GM12878 (cell line): ENCODE measurements around the gene LDB2. TPM values are rescaled to one million over a fixed set of nuclear protein-coding genes. Genes with fewer than 3 reads are reported as not detected.
"Not testable (repeated sequence)": the region's sequence is repeated elsewhere in the genome, so short reads cannot be mapped to it uniquely, and the experiment has no call there.

Source experiments
- ATAC-seq: fragments of 200-7000 bp; cut with Tn5 transposase; 3 replicates; pipeline ENCODE4 v1.9.1; 2020; ENCODE audit warnings: mild to moderate bottlenecking, moderate library complexity
- BruUV-seq: library from RNA; stranded (reverse); fragments of 400-500 nt; replicated peaks from 2 replicates; lab custom pipeline; 2021; lab: Mats Ljungman, UMichigan
- CTCF ChIA-PET: fragments of 300-600 bp; sonication (Branson Sonifier 250); formaldehyde crosslinking; extraction: SDS; loops from one replicate; lab custom pipeline; 2021; ENCODE audit warnings: inconsistent platforms; lab: Yijun Ruan, JAX
- POLR2A ChIA-PET: fragments of 350-600 bp; formaldehyde crosslinking; extraction: SDS; loops from one replicate; lab custom pipeline; 2021; ENCODE audit warnings: inconsistent platforms; lab: Charles Lee
- RAD21 ChIA-PET: fragments of 300-600 bp; sonication (Branson Sonifier 250); formaldehyde crosslinking; loops from one replicate; lab custom pipeline; 2023; ENCODE audit warnings: antibody characterized with exemption; ENCODE audit not compliant: unreplicated experiment; lab: Charles Lee
- SMC1A ChIA-PET: fragments of 300-600 bp; sonication (Branson Sonifier 250); formaldehyde crosslinking; loops from one replicate; lab custom pipeline; 2023; ENCODE audit not compliant: unreplicated experiment, uncharacterized antibody; lab: Charles Lee
- DNase-seq: peaks from one replicate; pipeline ENCODE4 v3.0.0-alpha.2; 2011; ENCODE audit warnings: low read depth, low spot score
- FAIRE-seq: peaks from 3 replicates; lab custom pipeline; 2011; peaks lifted over from hg19 to GRCh38; lab: Jason Lieb, UNC
- H2AFZ ChIP-seq: 2 replicates; pipeline ENCODE4 v1.6.0; 2011; ENCODE audit warnings: low read depth, low read length, control low read depth; ENCODE audit not compliant: control insufficient read depth
- H3K27ac ChIP-seq: 2 replicates; pipeline ENCODE4 v1.5.1; 2011; ENCODE audit warnings: control low read depth; ENCODE audit not compliant: control insufficient read depth, insufficient read depth
- H3K27me3 ChIP-seq, 2 experiments: replicated peaks in 1 of 2; 2 replicates each; pipeline versions ENCODE4 v1.6.0 to v1.6.1; 2011; ENCODE audit warnings: low read length in 1 of 2; ENCODE audit not compliant: control insufficient read depth in 2 of 2, insufficient read depth in 2 of 2
- H3K36me3 ChIP-seq, 2 experiments: 2 replicates each; pipeline ENCODE4 v1.5.1; 2011; ENCODE audit warnings: low read length in 1 of 2; ENCODE audit not compliant: control insufficient read depth in 2 of 2, insufficient read depth in 2 of 2
- H3K4me1 ChIP-seq: 2 replicates; pipeline ENCODE4 v1.6.1; 2011; ENCODE audit warnings: mild to moderate bottlenecking, low read length, moderate library complexity, mixed read lengths; ENCODE audit not compliant: control insufficient read depth, insufficient read depth
- H3K4me2 ChIP-seq: 2 replicates; pipeline ENCODE4 v1.6.0; 2011; ENCODE audit warnings: control low read depth; ENCODE audit not compliant: control insufficient read depth, insufficient read depth
- H3K4me3 ChIP-seq: fragments of 200-600 bp; sonication (generic); 2 replicates; pipeline ENCODE4 v1.5.1; 2016
- H3K79me2 ChIP-seq: 2 replicates; pipeline ENCODE4 v1.6.0; 2011; ENCODE audit warnings: low read length; ENCODE audit not compliant: control insufficient read depth, insufficient read depth
- H3K9ac ChIP-seq: 2 replicates; pipeline ENCODE4 v1.8.0; 2011; ENCODE audit warnings: low read length, control low read depth, mixed read lengths; ENCODE audit not compliant: control insufficient read depth, insufficient read depth
- H3K9me3 ChIP-seq: replicated peaks from 3 replicates; pipeline ENCODE4 v1.5.1; 2011; ENCODE audit warnings: mild to moderate bottlenecking, low read length; ENCODE audit not compliant: control insufficient read depth, insufficient read depth
- H4K20me1 ChIP-seq: 2 replicates; pipeline ENCODE4 v1.6.0; 2011; ENCODE audit not compliant: control insufficient read depth, insufficient read depth
- CBX3 ChIP-seq: fragments of 200-600 bp; sonication (generic); IDR thresholded peaks from 2 replicates; pipeline ENCODE4 v1.6.1; 2016; ENCODE audit warnings: low read depth, borderline replicate concordance
- KLF5 ChIP-seq: fragments of 450-650 bp; IDR thresholded peaks from 2 replicates; pipeline ENCODE4 v1.6.1; 2014; ENCODE audit warnings: mild to moderate bottlenecking; ENCODE audit not compliant: partially characterized antibody
- POLR2AphosphoS5 ChIP-seq: IDR thresholded peaks from 2 replicates; pipeline ENCODE4 v1.6.1; 2011; ENCODE audit warnings: mild to moderate bottlenecking, low read length, inconsistent platforms
- SREBF2 ChIP-seq: IDR thresholded peaks from 2 replicates; pipeline ENCODE4 v1.6.1; 2012; ENCODE audit warnings: mild to moderate bottlenecking, low read length
- ZNF217 ChIP-seq: fragments of 450-650 bp; IDR thresholded peaks from 2 replicates; pipeline ENCODE4 v1.6.1; 2017; ENCODE audit warnings: antibody characterized with exemption, mild to moderate bottlenecking
- WGBS: methylation state at CpG from one replicate; pipeline ENCODE4 v1.1.6; 2016; ENCODE audit warnings: low lambda C conversion rate; ENCODE audit not compliant: insufficient replicate concordance, insufficient coverage; ENCODE audit errors: missing lambda C conversion rate; 5-methylcytosine and 5-hydroxymethylcytosine counted together
- in situ Hi-C: fragments of 300-500 bp; cut with MboI; formaldehyde crosslinking; loops from 9 replicates; pipeline ENCODE4 v1.14.3; 2018; ENCODE audit warnings: mixed read lengths
- intact Hi-C: fragments of 100-400 bp; cut with micrococcal nuclease; formaldehyde crosslinking; loops from one replicate; pipeline ENCODE4 v1.14.2; 2022; ENCODE audit not compliant: unreplicated experiment
- polyA plus RNA-seq, 11 experiments: library from polyadenylated mRNA; depleted of rRNA in 4 of 11; unstranded in 6 of 11; stranded (reverse) in 5 of 11; fragments of >200 nt; fragmentation: Nextera tagmentation in 4 of 11; fragmentation: Illumina TruSeq in 1 of 11; extraction: Ambion mirVana in 4 of 11; extraction: Trizol in 1 of 11; gene quantifications; 1 replicate in 1 of 11; 2 replicates in 10 of 11; pipeline versions ENCODE4 v1.2.1 to v1.2.3, GENCODE V29; 2011 to 2016; ENCODE audit warnings: inconsistent platforms in 2 of 11, missing spikeins in 2 of 11, low read depth in 1 of 11
- total RNA-seq, 4 experiments: library from RNA; depleted of rRNA in 3 of 4; stranded (reverse); fragments of >200 nt in 3 of 4; fragmentation: Illumina TruSeq in 1 of 4; extraction: Trizol in 1 of 4; gene quantifications; 2 replicates each; pipeline versions ENCODE4 v1.2.1 to v1.2.3, GENCODE V29; 2013 to 2021
- TF ChIP-seq, protein P1 (sequence below): fragments of 450-650 bp; IDR thresholded peaks from 2 replicates; pipeline ENCODE4 v1.6.1; 2017; ENCODE audit warnings: mild to moderate bottlenecking
- TF ChIP-seq, protein P2 (sequence below): fragments of 150-350 bp; IDR thresholded peaks from 2 replicates; pipeline ENCODE4 v1.6.1; 2016; ENCODE audit warnings: low read depth, low read length

LDB2 gene
- total and polyA plus RNA-seq, 10 of the 15 experiments (the other 5 are each of a cell fraction or from before 2014, with no cell fraction given) = 0.15 TPM; not detected in 9

DNA sequence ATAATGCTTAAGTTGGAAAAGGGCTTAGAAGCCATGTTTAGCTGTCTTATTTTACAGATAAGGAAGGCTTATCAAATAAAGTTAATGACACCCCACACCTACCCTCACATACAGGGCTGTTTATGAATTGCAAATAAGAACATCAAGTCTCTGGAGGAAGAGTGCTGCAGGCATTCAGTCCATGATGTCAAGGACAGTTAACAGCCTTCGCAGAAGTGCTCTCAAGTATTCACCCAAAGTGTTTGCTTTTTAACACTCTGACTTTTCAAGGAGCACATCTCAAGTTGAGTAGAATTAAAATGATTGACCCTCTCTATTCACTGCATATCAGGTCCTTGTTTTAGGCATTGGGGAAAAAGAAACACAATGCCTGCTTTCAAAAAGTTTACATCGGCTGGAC is 328.7 kb downstream of the LDB2 start:
- no peaks in the 10 kb centered on the region for H3K27me3 ChIP-seq
- FAIRE-seq (no peak), ATAC-seq (no peak)
- SMC1A ChIA-PET = no interaction called here
- H3K27ac ChIP-seq = no peak overlapping the region
- POLR2A ChIA-PET = no interaction called here
- in situ Hi-C loops = no loop called here
- no peak overlapping the region for H3K9ac ChIP-seq
- CTCF ChIA-PET = no interaction called here
- no peaks in the 10 kb centered on the region for H3K79me2 ChIP-seq
- H3K4me3 ChIP-seq = no peak overlapping the region
- TF ChIP-seq CBX3 = no peak
- TF ChIP-seq POLR2AphosphoS5 = no peak
- TF ChIP-seq SREBF2 = no peak
- TF ChIP-seq, protein P1, sequence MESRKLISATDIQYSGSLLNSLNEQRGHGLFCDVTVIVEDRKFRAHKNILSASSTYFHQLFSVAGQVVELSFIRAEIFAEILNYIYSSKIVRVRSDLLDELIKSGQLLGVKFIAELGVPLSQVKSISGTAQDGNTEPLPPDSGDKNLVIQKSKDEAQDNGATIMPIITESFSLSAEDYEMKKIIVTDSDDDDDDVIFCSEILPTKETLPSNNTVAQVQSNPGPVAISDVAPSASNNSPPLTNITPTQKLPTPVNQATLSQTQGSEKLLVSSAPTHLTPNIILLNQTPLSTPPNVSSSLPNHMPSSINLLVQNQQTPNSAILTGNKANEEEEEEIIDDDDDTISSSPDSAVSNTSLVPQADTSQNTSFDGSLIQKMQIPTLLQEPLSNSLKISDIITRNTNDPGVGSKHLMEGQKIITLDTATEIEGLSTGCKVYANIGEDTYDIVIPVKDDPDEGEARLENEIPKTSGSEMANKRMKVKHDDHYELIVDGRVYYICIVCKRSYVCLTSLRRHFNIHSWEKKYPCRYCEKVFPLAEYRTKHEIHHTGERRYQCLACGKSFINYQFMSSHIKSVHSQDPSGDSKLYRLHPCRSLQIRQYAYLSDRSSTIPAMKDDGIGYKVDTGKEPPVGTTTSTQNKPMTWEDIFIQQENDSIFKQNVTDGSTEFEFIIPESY = no peak
- TF ChIP-seq ZNF217 = no peak
- TF ChIP-seq, protein P2, sequence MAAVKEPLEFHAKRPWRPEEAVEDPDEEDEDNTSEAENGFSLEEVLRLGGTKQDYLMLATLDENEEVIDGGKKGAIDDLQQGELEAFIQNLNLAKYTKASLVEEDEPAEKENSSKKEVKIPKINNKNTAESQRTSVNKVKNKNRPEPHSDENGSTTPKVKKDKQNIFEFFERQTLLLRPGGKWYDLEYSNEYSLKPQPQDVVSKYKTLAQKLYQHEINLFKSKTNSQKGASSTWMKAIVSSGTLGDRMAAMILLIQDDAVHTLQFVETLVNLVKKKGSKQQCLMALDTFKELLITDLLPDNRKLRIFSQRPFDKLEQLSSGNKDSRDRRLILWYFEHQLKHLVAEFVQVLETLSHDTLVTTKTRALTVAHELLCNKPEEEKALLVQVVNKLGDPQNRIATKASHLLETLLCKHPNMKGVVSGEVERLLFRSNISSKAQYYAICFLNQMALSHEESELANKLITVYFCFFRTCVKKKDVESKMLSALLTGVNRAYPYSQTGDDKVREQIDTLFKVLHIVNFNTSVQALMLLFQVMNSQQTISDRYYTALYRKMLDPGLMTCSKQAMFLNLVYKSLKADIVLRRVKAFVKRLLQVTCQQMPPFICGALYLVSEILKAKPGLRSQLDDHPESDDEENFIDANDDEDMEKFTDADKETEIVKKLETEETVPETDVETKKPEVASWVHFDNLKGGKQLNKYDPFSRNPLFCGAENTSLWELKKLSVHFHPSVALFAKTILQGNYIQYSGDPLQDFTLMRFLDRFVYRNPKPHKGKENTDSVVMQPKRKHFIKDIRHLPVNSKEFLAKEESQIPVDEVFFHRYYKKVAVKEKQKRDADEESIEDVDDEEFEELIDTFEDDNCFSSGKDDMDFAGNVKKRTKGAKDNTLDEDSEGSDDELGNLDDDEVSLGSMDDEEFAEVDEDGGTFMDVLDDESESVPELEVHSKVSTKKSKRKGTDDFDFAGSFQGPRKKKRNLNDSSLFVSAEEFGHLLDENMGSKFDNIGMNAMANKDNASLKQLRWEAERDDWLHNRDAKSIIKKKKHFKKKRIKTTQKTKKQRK = no peak
- no peak for TF ChIP-seq KLF5
- TF ChIP-seq, all 136 proteins: peak for 0
- BruUV-seq = no TSS peak
- RAD21 ChIA-PET = no interaction called here
- 53% methylated on average over 2 of the region's 2 CpGs for WGBS
- Histone ChIP-seq H3K4me2 (no peak overlapping the region), H4K20me1 (no peaks in the 10 kb centered on the region), H3K9me3 (no peaks in the 10 kb centered on the region), H2AFZ (no peak overlapping the region), H3K4me1 (no peaks in the 10 kb centered on the region), H3K36me3 (no peaks in the 10 kb centered on the region)
- intact Hi-C loops = no loop called here
- no peak for DNase-seq

DNA sequence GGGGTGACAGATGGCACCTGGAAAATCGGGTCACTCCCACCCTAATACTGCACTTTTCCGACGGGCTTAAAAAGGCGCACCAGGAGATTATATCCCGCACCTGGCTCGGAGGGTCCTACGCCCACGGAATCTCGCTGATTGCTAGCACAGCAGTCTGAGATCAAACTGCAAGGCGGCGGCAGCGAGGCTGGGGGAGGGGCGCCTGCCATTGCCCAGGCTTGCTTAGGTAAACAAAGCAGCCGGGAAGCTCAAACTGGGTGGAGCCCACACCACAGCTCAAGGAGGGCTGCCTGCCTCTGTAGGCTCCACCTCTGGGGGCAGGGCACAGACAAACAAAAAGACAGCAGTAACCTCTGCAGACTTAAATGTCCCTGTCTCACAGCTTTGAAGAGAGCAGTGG is 341.1 kb downstream of the LDB2 start:
- 63% methylated on average over 14 of the region's 14 CpGs for WGBS
- CTCF ChIA-PET, H2AFZ ChIP-seq, H3K27ac ChIP-seq, H3K4me3 ChIP-seq, SMC1A ChIA-PET, H4K20me1 ChIP-seq, H3K27me3 ChIP-seq, in situ Hi-C loops, intact Hi-C loops, H3K4me2 ChIP-seq, POLR2A ChIA-PET, H3K9me3 ChIP-seq, ATAC-seq, H3K4me1 ChIP-seq, H3K9ac ChIP-seq, DNase-seq, H3K36me3 ChIP-seq, RAD21 ChIA-PET, FAIRE-seq, H3K79me2 ChIP-seq, BruUV-seq: not testable (repeated sequence)
